SU-DHL-6 (cell line): ENCODE results near the gene RASD1.

Experiments
- CTCF ChIP-seq: fragments of 200-600 bp; sonication (generic); IDR thresholded peaks from one replicate; pipeline ENCODE4 v1.5.1; 2017; ENCODE audit warnings: antibody characterized with exemption, mild to moderate bottlenecking, low read length, moderate library complexity; ENCODE audit not compliant: insufficient read depth, poor library complexity, severe bottlenecking
- EZH2phosphoT487 ChIP-seq: fragments of 200-600 bp; sonication (generic), shearing (Covaris generic); conservative IDR thresholded peaks from 2 replicates; pipeline ENCODE4 v1.6.1; 2018; ENCODE audit warnings: mild to moderate bottlenecking, antibody characterized with exemption, low read length, moderate library complexity, mixed read lengths

GRCh38 chr17:17512866-17513265, 16.7 kb upstream of the RASD1 start:
- no peak for TF ChIP-seq CTCF
- TF ChIP-seq EZH2phosphoT487: no peak
